H9 (cell line): ENCODE data around the gene SRRM2. TPM values are rescaled to one million over a fixed set of nuclear protein-coding genes. Genes with fewer than 3 reads are reported as not detected.

Source experiments
- DNase-seq: peaks from one replicate; pipeline ENCODE4 v3.0.0-alpha.2; 2017
- H2AFZ ChIP-seq: one replicate; pipeline ENCODE4 v1.6.1; 2013; ENCODE audit warnings: mild to moderate bottlenecking, low read length, control low read depth, moderate library complexity
- H2AK5ac ChIP-seq: 2 replicates; pipeline ENCODE4 v1.6.1; 2013; ENCODE audit warnings: low read length, control low read depth, mixed read lengths; ENCODE audit not compliant: insufficient read length
- H2BK120ac ChIP-seq: one replicate; pipeline ENCODE4 v1.6.1; 2013; ENCODE audit warnings: low read depth, mild to moderate bottlenecking, low read length, control low read depth, inconsistent platforms; ENCODE audit not compliant: poor library complexity, severe bottlenecking
- H2BK12ac ChIP-seq: 2 replicates; pipeline ENCODE4 v1.6.1; 2013; ENCODE audit warnings: low read length, control low read depth, mixed read lengths, low read depth; ENCODE audit not compliant: insufficient read length
- H2BK15ac ChIP-seq: 2 replicates; pipeline ENCODE4 v1.6.1; 2013; ENCODE audit warnings: low read depth, low read length, control low read depth
- H2BK20ac ChIP-seq: one replicate; pipeline ENCODE4 v1.6.1; 2013; ENCODE audit warnings: low read depth, mild to moderate bottlenecking, low read length, control low read depth, inconsistent platforms; ENCODE audit not compliant: poor library complexity, severe bottlenecking
- H2BK5ac ChIP-seq: 2 replicates; pipeline ENCODE4 v1.6.1; 2013; ENCODE audit warnings: low read length, control low read depth, mixed read lengths; ENCODE audit not compliant: insufficient read length
- H3K14ac ChIP-seq: 2 replicates; pipeline ENCODE4 v1.6.1; 2013; ENCODE audit warnings: low read length, control low read depth; ENCODE audit not compliant: insufficient read depth
- H3K18ac ChIP-seq: 2 replicates; pipeline ENCODE4 v1.6.1; 2013; ENCODE audit warnings: low read depth, mild to moderate bottlenecking, mixed read lengths, low read length, control low read depth; ENCODE audit not compliant: insufficient read length
- H3K23ac ChIP-seq: 2 replicates; pipeline ENCODE4 v1.6.1; 2013; ENCODE audit warnings: low read length, control low read depth, mixed read lengths, low read depth; ENCODE audit not compliant: insufficient read length
- H3K23me2 ChIP-seq: 2 replicates; pipeline ENCODE4 v1.6.1; 2013; ENCODE audit warnings: low read depth, mild to moderate bottlenecking, mixed read lengths, low read length, control low read depth; ENCODE audit not compliant: insufficient read length, poor library complexity, severe bottlenecking
- H3K27ac ChIP-seq: 2 replicates; pipeline ENCODE4 v1.5.1; 2013; ENCODE audit warnings: low read length, control low read depth, mixed read lengths, low read depth; ENCODE audit not compliant: insufficient read length
- H3K27me3 ChIP-seq: 2 replicates; pipeline ENCODE4 v1.6.1; 2013; ENCODE audit warnings: low read length, control low read depth, inconsistent platforms; ENCODE audit not compliant: insufficient read depth
- H3K4ac ChIP-seq: 2 replicates; pipeline ENCODE4 v1.6.1; 2013; ENCODE audit warnings: low read depth, mild to moderate bottlenecking, control low read depth, inconsistent platforms, low read length, moderate library complexity
- H3K4me1 ChIP-seq: 2 replicates; pipeline ENCODE4 v1.6.1; 2013; ENCODE audit warnings: low read length, control low read depth, inconsistent platforms; ENCODE audit not compliant: insufficient read depth
- H3K4me2 ChIP-seq: 2 replicates; pipeline ENCODE4 v1.6.1; 2013; ENCODE audit warnings: low read length, control low read depth, mixed read lengths; ENCODE audit not compliant: insufficient read length, insufficient read depth
- H3K56ac ChIP-seq: 2 replicates; pipeline ENCODE4 v1.6.1; 2013; ENCODE audit warnings: low read depth, mild to moderate bottlenecking, mixed read lengths, low read length, control low read depth; ENCODE audit not compliant: insufficient read length
- H3K79me1 ChIP-seq: 2 replicates; pipeline ENCODE4 v1.6.1; 2013; ENCODE audit warnings: low read depth, mild to moderate bottlenecking, moderate library complexity, low read length, control low read depth, inconsistent platforms; ENCODE audit not compliant: insufficient read depth, poor library complexity, severe bottlenecking
- H3K79me2 ChIP-seq: 2 replicates; pipeline ENCODE4 v1.6.1; 2013; ENCODE audit warnings: low read length, control low read depth, inconsistent platforms; ENCODE audit not compliant: insufficient read depth
- H3K9ac ChIP-seq: 2 replicates; pipeline ENCODE4 v1.6.1; 2013; ENCODE audit warnings: low read length, control low read depth, mixed read lengths; ENCODE audit not compliant: insufficient read length; ENCODE audit errors: extremely low read depth
- H3K9me3 ChIP-seq: one replicate; pipeline ENCODE4 v1.6.1; 2013; ENCODE audit warnings: low read depth, low read length, inconsistent platforms; ENCODE audit not compliant: control insufficient read depth
- H3T11ph ChIP-seq: one replicate; pipeline ENCODE4 v1.6.1; 2013; ENCODE audit warnings: mild to moderate bottlenecking, low read length, control low read depth, inconsistent platforms
- H4K20me1 ChIP-seq: one replicate; pipeline ENCODE4 v1.6.1; 2013; ENCODE audit not compliant: control insufficient read depth, insufficient read length, insufficient read depth
- H4K5ac ChIP-seq: 2 replicates; pipeline ENCODE4 v1.6.1; 2013; ENCODE audit warnings: low read depth, mild to moderate bottlenecking, mixed read lengths, low read length, control low read depth; ENCODE audit not compliant: insufficient read length
- H4K8ac ChIP-seq: replicated peaks from 2 replicates; pipeline ENCODE4 v1.6.1; 2013; ENCODE audit warnings: low read length, control low read depth, mixed read lengths, low read depth; ENCODE audit not compliant: insufficient read length
- H4K91ac ChIP-seq: 2 replicates; pipeline ENCODE4 v1.6.1; 2013; ENCODE audit warnings: low read depth, mild to moderate bottlenecking, moderate library complexity, mixed read lengths, low read length, control low read depth; ENCODE audit not compliant: insufficient read length
- H3K27ac Mint-ChIP-seq, 3 experiments: 2 replicates in 2 of 3; 3 replicates in 1 of 3; pipeline ENCODE4 v1.8.0; 2020 to 2021; ENCODE audit warnings: mixed read lengths in 3 of 3, mild to moderate bottlenecking in 1 of 3, moderate library complexity in 1 of 3
- H3K27me3 Mint-ChIP-seq: 2 replicates; pipeline ENCODE4 v1.8.0; 2021; ENCODE audit warnings: low read depth, mild to moderate bottlenecking, moderate library complexity, mixed read lengths
- H3K36me3 Mint-ChIP-seq, 3 experiments: 2 replicates in 2 of 3; 3 replicates in 1 of 3; pipeline ENCODE4 v1.8.0; 2020 to 2021; ENCODE audit warnings: low read depth in 3 of 3, mixed read lengths in 3 of 3; ENCODE audit not compliant: insufficient read depth in 1 of 3
- H3K4me1 Mint-ChIP-seq, 2 experiments: 2 replicates each; pipeline ENCODE4 v1.8.0; 2020; ENCODE audit warnings: mixed read lengths in 2 of 2
- H3K4me3 Mint-ChIP-seq, 2 experiments: 2 replicates in 1 of 2; 3 replicates in 1 of 2; pipeline ENCODE4 v1.8.0; 2020 to 2021; ENCODE audit warnings: mild to moderate bottlenecking in 2 of 2, mixed read lengths in 2 of 2, moderate library complexity in 1 of 2
- H3K9me3 Mint-ChIP-seq, 2 experiments: 2 replicates in 1 of 2; 3 replicates in 1 of 2; pipeline ENCODE4 v1.8.0; 2020; ENCODE audit warnings: mild to moderate bottlenecking in 2 of 2, mixed read lengths in 2 of 2, moderate library complexity in 1 of 2
- CTCF ChIP-seq: fragments of 200-600 bp; sonication (generic); conservative IDR thresholded peaks from 3 replicates; pipeline ENCODE4 v1.8.0; 2021; ENCODE audit warnings: antibody characterized with exemption, mild to moderate bottlenecking
- WGBS: extraction: QIAGEN DNeasy Blood & Tissue Kit; methylation state at CpG from one replicate; pipeline ENCODE4 v1.1.7; 2013; ENCODE audit warnings: missing lambda C conversion rate, low lambda C conversion rate, mixed read lengths; ENCODE audit not compliant: insufficient read length; ENCODE audit errors: extremely low coverage; 5-methylcytosine and 5-hydroxymethylcytosine counted together
- total RNA-seq: library from RNA; stranded (reverse); gene quantifications from 2 replicates; pipeline ENCODE4 v1.2.1, GENCODE V29; 2021

The SRRM2 gene
- total RNA-seq, 1 experiment from 2014 or later, result 694 TPM

DNA sequence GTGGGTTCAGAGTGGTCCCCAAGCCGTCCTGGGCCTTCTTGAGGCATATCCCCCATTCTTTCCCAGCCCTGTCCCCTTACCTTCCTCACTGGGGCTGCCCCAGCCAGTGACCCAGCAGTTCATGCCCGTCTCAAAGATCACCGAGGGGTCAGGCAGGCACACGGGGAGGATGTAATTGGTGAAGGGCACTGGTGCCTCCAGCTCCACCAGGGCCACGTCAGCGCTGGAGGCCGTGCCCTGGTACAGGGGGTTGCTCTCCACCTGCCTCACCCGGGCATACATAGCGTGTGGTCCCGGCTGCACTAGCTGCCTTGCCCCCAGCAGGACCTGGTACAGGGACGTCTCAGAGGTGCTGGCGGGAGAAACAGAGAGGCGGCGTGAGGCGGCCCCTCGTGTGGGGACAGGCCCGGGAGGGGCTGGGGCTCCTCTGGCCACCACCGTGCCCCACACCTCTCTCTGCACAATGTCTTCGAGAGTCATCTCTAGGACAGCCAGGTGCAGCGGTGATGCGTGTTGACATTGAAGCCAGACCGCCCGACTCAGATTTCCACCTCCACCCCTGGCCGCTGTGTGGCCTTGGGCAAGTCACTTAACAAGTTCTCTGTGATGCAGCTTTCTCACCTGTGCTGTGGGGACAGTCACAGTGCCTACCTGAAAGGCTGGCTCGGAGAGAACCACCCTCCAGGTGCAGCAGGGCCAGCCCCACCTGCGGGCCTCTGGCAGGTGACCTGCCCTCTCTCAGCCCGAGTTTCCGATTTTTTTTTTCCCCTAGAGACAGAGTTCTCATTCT is 38.3 kb upstream of the SRRM2 start:
- Histone ChIP-seq H3K4ac (no peak overlapping the region), H3T11ph (no peak overlapping the region), H3K23me2 (no peaks in the 10 kb centered on the region), H2AK5ac (no peak overlapping the region), H3K14ac (no peak overlapping the region; the same call in 1 of the 2 replicates), H2BK20ac (no peak overlapping the region), H3K4me2 (no peak overlapping the region), H3K27me3 (no peaks in the 10 kb centered on the region), H3K79me1 (no peaks in the 10 kb centered on the region), H2BK120ac (no peak overlapping the region), H2BK12ac (no peak overlapping the region), H3K9me3 (no peaks in the 10 kb centered on the region), H2BK5ac (no peak overlapping the region), H3K4me1 (no peaks in the 10 kb centered on the region; the same call in 1 of the 2 replicates), H4K91ac (no peak overlapping the region), H3K56ac (no peak overlapping the region), H3K9ac (no peak overlapping the region), H3K27ac (no peak overlapping the region), H2AFZ (no peak overlapping the region), H3K23ac (no peak overlapping the region), H3K18ac (no peak overlapping the region), H4K8ac (no peak overlapping the region), H3K79me2 (no peaks in the 10 kb centered on the region), H4K5ac (no peak overlapping the region), H4K20me1 (no peaks in the 10 kb centered on the region), H2BK15ac (no peak overlapping the region)
- no CpG with 5 or more reads among the region's 28 CpGs for WGBS
- no peak overlapping the region; a peak in 1 of 7 replicates for H3K27ac Mint-ChIP-seq
- H3K27me3 Mint-ChIP-seq, result peaks cover 2% of the 10 kb centered on the region
- no peak for DNase-seq
- no peak overlapping the region for H3K4me3 Mint-ChIP-seq
- H3K9me3 Mint-ChIP-seq, result no peaks in the 10 kb centered on the region
- H3K4me1 Mint-ChIP-seq, result peaks cover 3 to 9% of the 10 kb centered on the region in 2 experiments; a peak in 3 of 4 replicates
- no peaks in the 10 kb centered on the region for H3K36me3 Mint-ChIP-seq
- no peak for TF ChIP-seq CTCF
